Heart left ventricle (tissue), 13 donors: ENCODE measurements around the gene MYCBP2.

Source experiments
- POLR2A ChIP-seq, 2 donors: fragments of 450-650 bp; IDR thresholded peaks; one replicate each; pipeline ENCODE4 v1.6.1; 2017; ENCODE audit warnings: antibody characterized with exemption in 2 of 2, mild to moderate bottlenecking in 2 of 2, moderate library complexity in 2 of 2
- TF ChIP-seq, protein P1 (sequence below), 12 donors: fragments of 200-600 bp; sonication (generic) in 4 of 12; IDR thresholded peaks; one replicate each; pipeline versions ENCODE4 v1.5.0 to v1.8.0; 2018 to 2022; ENCODE audit warnings: antibody characterized with exemption in 12 of 12, mild to moderate bottlenecking in 5 of 12
- donor health status: ischemic (EF 13 %, LVEDD 7.1; RV severe dilation, severe dysfunction).
- donor health status: DM: no; HTN: yes; CAD: no.
- donor health status: DM: no; HTN: no; CAD: no.
- donor health status: ischemic (EF 25% LVEDD 6.9; RV normal size, moderate dysfunction).
- donor health status: ischemic (EF 25% LVEDD 5.7; RV mildly dilated, moderate dysfunction).
- donor health status: ischemic (EF 35%, LVEDD 5.7; RV mildly dilated, moderate dysfunction).
- donor health status: nonischemic (EF 11% LVEDD 7.7; RV severe dilation, severe dysfunction).
- donor health status: DM: yes; HTN: yes; CAD: no.
- donor health status: PGD.
- donor health status: ischemic (EF 29% LVEDD 5.4; RV normal size, mild dysfunction).
- donor health status: nonischemic (EF 23%, LVEDD 6.1; RV moderate dilation, normal function).

DNA sequence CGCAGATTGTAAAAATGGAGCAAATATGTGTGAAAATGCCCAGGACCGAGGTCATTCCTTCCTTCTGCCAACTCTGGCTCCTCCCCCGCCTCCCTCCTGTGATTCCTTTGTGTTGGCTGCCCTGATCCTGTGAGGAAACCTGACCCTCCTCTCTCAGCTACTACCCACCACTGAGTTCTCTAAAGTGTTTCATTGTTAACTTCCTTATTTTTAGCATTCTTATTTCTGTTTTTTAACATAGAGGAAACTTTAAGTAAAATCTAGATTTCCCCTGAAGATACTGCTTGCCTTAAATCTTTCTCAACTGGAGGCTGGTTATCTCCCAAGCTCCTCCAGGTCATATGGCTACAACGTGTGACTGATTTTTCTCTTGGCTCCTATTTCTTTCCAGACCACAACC lies 278.2 kb downstream of the MYCBP2 start:
- TF ChIP-seq, protein P1, sequence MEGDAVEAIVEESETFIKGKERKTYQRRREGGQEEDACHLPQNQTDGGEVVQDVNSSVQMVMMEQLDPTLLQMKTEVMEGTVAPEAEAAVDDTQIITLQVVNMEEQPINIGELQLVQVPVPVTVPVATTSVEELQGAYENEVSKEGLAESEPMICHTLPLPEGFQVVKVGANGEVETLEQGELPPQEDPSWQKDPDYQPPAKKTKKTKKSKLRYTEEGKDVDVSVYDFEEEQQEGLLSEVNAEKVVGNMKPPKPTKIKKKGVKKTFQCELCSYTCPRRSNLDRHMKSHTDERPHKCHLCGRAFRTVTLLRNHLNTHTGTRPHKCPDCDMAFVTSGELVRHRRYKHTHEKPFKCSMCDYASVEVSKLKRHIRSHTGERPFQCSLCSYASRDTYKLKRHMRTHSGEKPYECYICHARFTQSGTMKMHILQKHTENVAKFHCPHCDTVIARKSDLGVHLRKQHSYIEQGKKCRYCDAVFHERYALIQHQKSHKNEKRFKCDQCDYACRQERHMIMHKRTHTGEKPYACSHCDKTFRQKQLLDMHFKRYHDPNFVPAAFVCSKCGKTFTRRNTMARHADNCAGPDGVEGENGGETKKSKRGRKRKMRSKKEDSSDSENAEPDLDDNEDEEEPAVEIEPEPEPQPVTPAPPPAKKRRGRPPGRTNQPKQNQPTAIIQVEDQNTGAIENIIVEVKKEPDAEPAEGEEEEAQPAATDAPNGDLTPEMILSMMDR (IDR thresholded peaks at IDR 0.05), result no peak
- TF ChIP-seq POLR2A (IDR thresholded peaks at IDR 0.05), result no peak
